ENCODE measurements around the gene KRT77.

The KRT77 gene

GRCh38 chr12:52650520-52651081, 52.7 kb downstream of the KRT77 start:
- Histone ChIP-seq H3K9me3 (ENCODE audit: control insufficient read depth, low read length) (no peaks in the 10 kb centered on the region), H3K27me3 (replicated peaks; ENCODE audit: control insufficient read depth, insufficient read depth, low read length) (peaks cover 73% of the 10 kb centered on the region), H3K9ac (ENCODE audit: low read length) (no peak overlapping the region), H3K36me3 (ENCODE audit: control insufficient read depth, insufficient read depth, low read length, severe bottlenecking) (no peaks in the 10 kb centered on the region), H3K4me1 (ENCODE audit: control insufficient read depth, insufficient read depth, low read length) (peaks cover 7% of the 10 kb centered on the region), H3K4me3 (ENCODE audit: low read length) (peak overlapping the region; percentile 4)
- no peak for DNase-seq (ENCODE audit: low read depth)

GRCh38 chr12:52649066-52649465, 54.3 kb downstream of the KRT77 start:
- H3K36me3 ChIP-seq (ENCODE audit: control insufficient read depth, insufficient read depth, low read length, severe bottlenecking) = no peaks in the 10 kb centered on the region
- no peak for DNase-seq (ENCODE audit: low read depth)
- no peaks in the 10 kb centered on the region for H3K9me3 ChIP-seq (ENCODE audit: control insufficient read depth, low read length)
- H3K4me1 ChIP-seq (ENCODE audit: control insufficient read depth, insufficient read depth, low read length) = peaks cover 7% of the 10 kb centered on the region
- peaks cover 77% of the 10 kb centered on the region for H3K27me3 ChIP-seq (replicated peaks; ENCODE audit: control insufficient read depth, insufficient read depth, low read length)
- no peak overlapping the region for H3K4me3 ChIP-seq (ENCODE audit: low read length)
- H3K9ac ChIP-seq (ENCODE audit: low read length) = no peak overlapping the region

GRCh38 chr12:52648012-52648550, 55.2 kb downstream of the KRT77 start:
- Histone ChIP-seq H3K27me3 (replicated peaks; ENCODE audit: control insufficient read depth, insufficient read depth, low read length) (peaks cover 77% of the 10 kb centered on the region), H3K4me3 (ENCODE audit: low read length) (no peak overlapping the region)
- DNase-seq (ENCODE audit: low read depth) = no peak

DNA sequence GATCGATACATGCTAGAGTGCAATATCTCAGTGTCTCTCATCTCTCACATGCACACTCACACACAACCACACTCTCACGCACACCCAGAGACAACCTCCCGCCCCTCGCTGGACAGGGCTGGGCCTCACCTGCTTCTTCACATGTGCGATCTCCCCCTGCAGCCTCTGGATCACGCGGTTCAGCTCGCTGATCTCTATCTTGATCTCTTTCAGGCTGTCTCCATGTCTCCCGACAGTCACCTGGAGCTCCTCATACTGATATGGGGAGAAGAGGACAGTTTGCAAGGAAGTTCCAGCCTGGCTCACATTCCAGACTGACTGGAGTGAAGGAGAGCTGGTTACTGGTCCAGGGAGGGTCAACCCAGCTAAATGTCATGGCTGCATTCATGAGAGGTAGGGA, 55.7 kb downstream of the KRT77 start:
- peaks cover 7% of the 10 kb centered on the region for H3K4me1 ChIP-seq (ENCODE audit: control insufficient read depth, insufficient read depth, low read length)
- H3K27me3 ChIP-seq (replicated peaks; ENCODE audit: control insufficient read depth, insufficient read depth, low read length) = peaks cover 76% of the 10 kb centered on the region
- no peaks in the 10 kb centered on the region for H3K36me3 ChIP-seq (ENCODE audit: control insufficient read depth, insufficient read depth, low read length, severe bottlenecking)
- DNase-seq (ENCODE audit: low read depth) = no peak
- no peaks in the 10 kb centered on the region for H3K9me3 ChIP-seq (ENCODE audit: control insufficient read depth, low read length)
- H3K9ac ChIP-seq (ENCODE audit: low read length) = no peak overlapping the region
- H3K4me3 ChIP-seq (ENCODE audit: low read length) = no peak overlapping the region

More at GRCh38 chr12:52648012-52648550, 55.2 kb downstream of the KRT77 start:
- no peaks in the 10 kb centered on the region for H3K36me3 ChIP-seq (ENCODE audit: control insufficient read depth, insufficient read depth, low read length, severe bottlenecking)
- peaks cover 7% of the 10 kb centered on the region for H3K4me1 ChIP-seq (ENCODE audit: control insufficient read depth, insufficient read depth, low read length)
- H3K9ac ChIP-seq (ENCODE audit: low read length) = no peak overlapping the region
- no peaks in the 10 kb centered on the region for H3K9me3 ChIP-seq (ENCODE audit: control insufficient read depth, low read length)

DNA sequence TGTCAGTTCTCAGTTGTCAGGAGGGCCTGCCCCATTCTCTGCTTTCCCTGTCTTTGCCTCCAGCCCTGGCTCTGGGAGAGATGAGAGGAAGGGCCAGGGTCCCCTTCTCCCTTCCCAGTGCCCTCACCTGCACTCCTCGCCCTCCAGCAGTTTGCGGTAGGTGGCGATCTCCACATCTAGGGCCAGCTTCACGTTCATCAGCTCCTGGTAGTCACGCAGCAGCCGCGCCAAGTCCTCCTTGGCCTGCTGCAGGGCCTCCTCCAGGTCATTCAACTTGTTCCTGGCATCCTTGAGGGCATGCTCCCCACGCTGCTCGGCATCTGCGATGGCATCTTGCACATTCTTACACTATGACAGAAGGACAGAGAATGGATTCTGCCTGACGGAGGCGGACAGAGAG, 56.7 kb downstream of the KRT77 start:
- Histone ChIP-seq H3K9ac (ENCODE audit: low read length) (no peak overlapping the region), H3K36me3 (ENCODE audit: control insufficient read depth, insufficient read depth, low read length, severe bottlenecking) (no peaks in the 10 kb centered on the region), H3K4me1 (ENCODE audit: control insufficient read depth, insufficient read depth, low read length) (peaks cover 7% of the 10 kb centered on the region), H3K9me3 (ENCODE audit: control insufficient read depth, low read length) (no peaks in the 10 kb centered on the region), H3K27me3 (replicated peaks; ENCODE audit: control insufficient read depth, insufficient read depth, low read length) (peaks cover 84% of the 10 kb centered on the region), H3K4me3 (ENCODE audit: low read length) (no peak overlapping the region)
- no peak for DNase-seq (ENCODE audit: low read depth)

- Histone ChIP-seq H3K9me3 (ENCODE audit: control insufficient read depth, low read length) (no peaks in the 10 kb centered on the region), H3K27me3 (replicated peaks; ENCODE audit: control insufficient read depth, insufficient read depth, low read length) (peaks cover 87% of the 10 kb centered on the region), H3K4me1 (ENCODE audit: control insufficient read depth, insufficient read depth, low read length) (peaks cover 7% of the 10 kb centered on the region), H3K4me3 (ENCODE audit: low read length) (no peak overlapping the region), H3K9ac (ENCODE audit: low read length) (no peak overlapping the region), H3K36me3 (ENCODE audit: control insufficient read depth, insufficient read depth, low read length, severe bottlenecking) (no peaks in the 10 kb centered on the region)
- no peak for DNase-seq (ENCODE audit: low read depth)
These were observed 57.3 kb downstream of the KRT77 start for GRCh38 chr12:52645982-52646381.

GRCh38 chr12:52645120-52645761, 58.1 kb downstream of the KRT77 start:
- peaks cover 82% of the 10 kb centered on the region for H3K27me3 ChIP-seq (replicated peaks; ENCODE audit: control insufficient read depth, insufficient read depth, low read length)

DNA sequence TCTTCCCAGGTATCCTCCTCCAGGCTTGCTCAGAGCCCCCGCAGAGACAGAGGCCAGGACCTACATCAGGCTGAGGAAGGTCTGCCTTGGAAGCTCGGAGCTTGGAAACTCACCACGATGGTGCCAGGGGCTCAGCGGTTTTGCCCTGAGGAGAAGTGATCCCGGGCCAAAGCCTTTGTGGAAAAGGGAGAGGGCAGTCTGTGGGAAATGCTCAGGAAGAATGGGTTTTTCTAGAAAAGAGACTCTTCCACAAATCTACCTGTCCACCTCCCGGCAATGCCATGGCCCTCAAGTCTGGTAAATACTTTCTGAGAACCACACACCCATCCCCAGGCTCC, 59.3 kb downstream of the KRT77 start:
- H3K9ac ChIP-seq (ENCODE audit: low read length) = no peak overlapping the region
- peaks cover 77% of the 10 kb centered on the region for H3K27me3 ChIP-seq (replicated peaks; ENCODE audit: control insufficient read depth, insufficient read depth, low read length)
- no peaks in the 10 kb centered on the region for H3K9me3 ChIP-seq (ENCODE audit: control insufficient read depth, low read length)
- H3K4me1 ChIP-seq (ENCODE audit: control insufficient read depth, insufficient read depth, low read length) = no peaks in the 10 kb centered on the region
- no peak for DNase-seq (ENCODE audit: low read depth)
- no peaks in the 10 kb centered on the region for H3K36me3 ChIP-seq (ENCODE audit: control insufficient read depth, insufficient read depth, low read length, severe bottlenecking)
- H3K4me3 ChIP-seq (ENCODE audit: low read length) = no peak overlapping the region

More at GRCh38 chr12:52645120-52645761, 58.1 kb downstream of the KRT77 start:
- no peak for DNase-seq (ENCODE audit: low read depth)
- no peak overlapping the region for H3K9ac ChIP-seq (ENCODE audit: low read length)
- H3K4me1 ChIP-seq (ENCODE audit: control insufficient read depth, insufficient read depth, low read length) = no peaks in the 10 kb centered on the region
- no peaks in the 10 kb centered on the region for H3K9me3 ChIP-seq (ENCODE audit: control insufficient read depth, low read length)
- no peaks in the 10 kb centered on the region for H3K36me3 ChIP-seq (ENCODE audit: control insufficient read depth, insufficient read depth, low read length, severe bottlenecking)
- H3K4me3 ChIP-seq (ENCODE audit: low read length) = no peak overlapping the region

GRCh38 chr12:52643233-52644077, 59.9 kb downstream of the KRT77 start:
- no peak overlapping the region for H3K9ac ChIP-seq (ENCODE audit: low read length)
- no peaks in the 10 kb centered on the region for H3K9me3 ChIP-seq (ENCODE audit: control insufficient read depth, low read length)
- H3K27me3 ChIP-seq (replicated peaks; ENCODE audit: control insufficient read depth, insufficient read depth, low read length) = peaks cover 77% of the 10 kb centered on the region
- no peak for DNase-seq (ENCODE audit: low read depth)
- no peaks in the 10 kb centered on the region for H3K36me3 ChIP-seq (ENCODE audit: control insufficient read depth, insufficient read depth, low read length, severe bottlenecking)
- no peak overlapping the region for H3K4me3 ChIP-seq (ENCODE audit: low read length)
- H3K4me1 ChIP-seq (ENCODE audit: control insufficient read depth, insufficient read depth, low read length) = no peaks in the 10 kb centered on the region

GRCh38 chr12:52641468-52641867, 61.9 kb downstream of the KRT77 start:
- peaks cover 64% of the 10 kb centered on the region for H3K27me3 ChIP-seq (replicated peaks; ENCODE audit: control insufficient read depth, insufficient read depth, low read length)
- H3K9ac ChIP-seq (ENCODE audit: low read length) = no peak overlapping the region
- H3K4me1 ChIP-seq (ENCODE audit: control insufficient read depth, insufficient read depth, low read length) = peaks cover 4% of the 10 kb centered on the region
- no peaks in the 10 kb centered on the region for H3K9me3 ChIP-seq (ENCODE audit: control insufficient read depth, low read length)
- no peaks in the 10 kb centered on the region for H3K36me3 ChIP-seq (ENCODE audit: control insufficient read depth, insufficient read depth, low read length, severe bottlenecking)
- H3K4me3 ChIP-seq (ENCODE audit: low read length) = no peak overlapping the region
- no peak for DNase-seq (ENCODE audit: low read depth)

Data from adipocyte (in vitro differentiated cells).